Breast epithelium (tissue), 4 donors: ENCODE measurements around the gene ATL2. TPM values are rescaled to one million over a fixed set of nuclear protein-coding genes. Genes with fewer than 3 reads are reported as not detected.

Experiments used
- DNase-seq, 2 donors: peaks; one replicate each; pipeline ENCODE4 v3.0.0-alpha.2; 2019; ENCODE audit warnings: low spot score in 2 of 2
- H3K27ac ChIP-seq, 2 donors: fragments of 200-600 bp; sonication (generic) in 1 of 2; one replicate each; pipeline ENCODE4 v1.5.1; 2016 to 2019; ENCODE audit warnings: mild to moderate bottlenecking in 1 of 2
- H3K27me3 ChIP-seq, 2 donors: fragments of 200-600 bp; sonication (generic) in 1 of 2; one replicate each; pipeline versions ENCODE4 v1.5.1 to v1.6.0; 2017 to 2019; ENCODE audit warnings: control low read depth in 1 of 2, mild to moderate bottlenecking in 1 of 2
- H3K36me3 ChIP-seq: fragments of 200-600 bp; one replicate; pipeline ENCODE4 v1.5.1; 2019
- H3K4me1 ChIP-seq, 2 donors: fragments of 200-600 bp; sonication (generic); one replicate each; pipeline ENCODE4 v1.5.1; 2016 to 2019; ENCODE audit warnings: control low read depth in 1 of 2
- H3K4me3 ChIP-seq, 3 donors: fragments of 200-600 bp; sonication (generic); 1 replicate in 2 of 3; 2 replicates in 1 of 3; pipeline ENCODE4 v1.5.1; 2016 to 2019; ENCODE audit warnings: mild to moderate bottlenecking in 3 of 3, moderate library complexity in 2 of 3
- H3K9me3 ChIP-seq, 2 donors: fragments of 200-600 bp; sonication (generic) in 1 of 2; one replicate each; pipeline ENCODE4 v1.5.1; 2016 to 2019; ENCODE audit warnings: control low read depth in 1 of 2
- POLR2A ChIP-seq: fragments of 450-650 bp; IDR thresholded peaks from one replicate; pipeline ENCODE4 v1.6.1; 2016; ENCODE audit warnings: antibody characterized with exemption, mild to moderate bottlenecking, moderate library complexity
- POLR2AphosphoS5 ChIP-seq, 3 donors: sonication (generic); formaldehyde crosslinking; IDR thresholded peaks; one replicate each; pipeline ENCODE4 v1.6.1; 2017; ENCODE audit warnings: antibody characterized with exemption in 3 of 3
- intact Hi-C: fragments of 100-400 bp; cut with DNase I; formaldehyde crosslinking; loops from one replicate; pipeline ENCODE4 v1.15.1; 2023; ENCODE audit warnings: low total_unique reads
- total RNA-seq, 3 donors: library from RNA; depleted of rRNA; stranded (reverse); fragments of >200 nt; gene quantifications; one replicate each; pipeline ENCODE4 v1.1.0, GENCODE V29; 2016
- TF ChIP-seq, protein P1 (sequence below), 3 donors: fragments of 450-650 bp; IDR thresholded peaks; one replicate each; pipeline ENCODE4 v1.5.1; 2016 to 2017; ENCODE audit warnings: antibody characterized with exemption in 3 of 3, mild to moderate bottlenecking in 3 of 3, moderate library complexity in 3 of 3

Gene ATL2
- total RNA-seq, 3 donors from 2014 or later, result 66.4 to 179 (median 159) TPM

DNA sequence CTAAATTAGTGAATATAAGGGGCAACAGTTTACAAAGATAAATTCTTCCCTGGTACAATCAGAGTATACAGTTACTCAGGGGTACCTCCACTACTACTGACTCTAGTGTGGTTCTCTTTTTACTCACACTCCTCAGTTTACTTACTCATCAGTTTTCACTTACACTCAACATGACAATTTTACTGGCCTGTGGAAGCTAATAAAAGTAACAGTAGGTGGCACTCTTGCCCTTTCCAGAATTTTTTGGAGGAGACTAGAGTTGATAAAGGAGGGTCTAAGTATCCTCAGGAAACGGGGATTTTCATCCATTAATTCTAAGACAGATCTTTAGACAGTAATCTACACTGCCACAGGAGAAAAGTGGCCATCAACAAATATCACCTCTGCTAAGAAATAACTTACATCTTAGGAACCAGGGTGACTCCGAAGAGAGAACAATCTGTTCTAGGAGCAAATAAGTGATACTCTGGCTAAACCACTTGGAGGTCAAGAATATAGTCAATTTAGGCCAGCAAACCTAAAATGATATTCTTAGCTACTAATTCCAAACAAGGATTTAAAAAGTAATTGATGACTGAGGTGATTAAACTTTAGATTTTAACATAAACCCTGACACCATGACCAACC lies 61.3 kb downstream of the ATL2 start:
- peaks cover 7% of the 10 kb centered on the region for H3K36me3 ChIP-seq
- intact Hi-C loops, result no loop called here

DNA sequence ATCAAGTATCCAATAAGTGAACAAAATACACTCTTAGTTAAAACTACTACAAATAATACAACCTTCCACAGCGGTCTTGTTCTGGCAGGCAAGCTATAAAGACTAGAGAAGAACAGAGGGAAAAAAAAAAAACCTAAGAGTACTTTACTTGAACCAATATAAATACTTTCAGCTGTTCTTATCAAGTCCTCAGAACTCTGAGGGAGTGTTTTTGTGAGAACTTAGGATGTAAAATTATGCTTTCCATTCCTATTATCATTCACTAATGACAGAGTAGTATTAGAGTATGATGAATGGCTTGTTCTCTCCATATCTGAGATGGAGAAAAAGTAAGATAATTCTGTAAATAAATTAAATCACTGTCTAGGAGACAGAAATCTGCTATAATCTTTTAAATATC lies 68.3 kb downstream of the ATL2 start:
- intact Hi-C loops, result loop anchor here (10.0 kb wide), 1 partner anchor 1126 kb away; the partner anchor contains the start of gene MAP4K3
- H3K27me3 ChIP-seq, result no peaks in the 10 kb centered on the region
- H3K4me3 ChIP-seq, result no peak overlapping the region
- no peaks in the 10 kb centered on the region for H3K36me3 ChIP-seq
- TF ChIP-seq POLR2AphosphoS5 (IDR thresholded peaks at IDR 0.05) (no peak), POLR2A (no peak)
- TF ChIP-seq, protein P1, sequence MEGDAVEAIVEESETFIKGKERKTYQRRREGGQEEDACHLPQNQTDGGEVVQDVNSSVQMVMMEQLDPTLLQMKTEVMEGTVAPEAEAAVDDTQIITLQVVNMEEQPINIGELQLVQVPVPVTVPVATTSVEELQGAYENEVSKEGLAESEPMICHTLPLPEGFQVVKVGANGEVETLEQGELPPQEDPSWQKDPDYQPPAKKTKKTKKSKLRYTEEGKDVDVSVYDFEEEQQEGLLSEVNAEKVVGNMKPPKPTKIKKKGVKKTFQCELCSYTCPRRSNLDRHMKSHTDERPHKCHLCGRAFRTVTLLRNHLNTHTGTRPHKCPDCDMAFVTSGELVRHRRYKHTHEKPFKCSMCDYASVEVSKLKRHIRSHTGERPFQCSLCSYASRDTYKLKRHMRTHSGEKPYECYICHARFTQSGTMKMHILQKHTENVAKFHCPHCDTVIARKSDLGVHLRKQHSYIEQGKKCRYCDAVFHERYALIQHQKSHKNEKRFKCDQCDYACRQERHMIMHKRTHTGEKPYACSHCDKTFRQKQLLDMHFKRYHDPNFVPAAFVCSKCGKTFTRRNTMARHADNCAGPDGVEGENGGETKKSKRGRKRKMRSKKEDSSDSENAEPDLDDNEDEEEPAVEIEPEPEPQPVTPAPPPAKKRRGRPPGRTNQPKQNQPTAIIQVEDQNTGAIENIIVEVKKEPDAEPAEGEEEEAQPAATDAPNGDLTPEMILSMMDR (IDR thresholded peaks at IDR 0.05), result no peak
- no peak overlapping the region for H3K27ac ChIP-seq
- DNase-seq, result no peak
- no peaks in the 10 kb centered on the region for H3K4me1 ChIP-seq
- no peaks in the 10 kb centered on the region for H3K9me3 ChIP-seq

More for the DNA sequence above, 61.3 kb downstream of the ATL2 start:
- no peak for DNase-seq
- TF ChIP-seq POLR2AphosphoS5 (IDR thresholded peaks at IDR 0.05) (no peak), POLR2A (no peak)
- TF ChIP-seq, protein P1 (IDR thresholded peaks at IDR 0.05), result peak; percentile 19 to 63 (median 53)
- Histone ChIP-seq H3K9me3 (no peaks in the 10 kb centered on the region), H3K27me3 (no peaks in the 10 kb centered on the region), H3K27ac (no peak overlapping the region), H3K4me1 (no peaks in the 10 kb centered on the region), H3K4me3 (no peak overlapping the region)

DNA sequence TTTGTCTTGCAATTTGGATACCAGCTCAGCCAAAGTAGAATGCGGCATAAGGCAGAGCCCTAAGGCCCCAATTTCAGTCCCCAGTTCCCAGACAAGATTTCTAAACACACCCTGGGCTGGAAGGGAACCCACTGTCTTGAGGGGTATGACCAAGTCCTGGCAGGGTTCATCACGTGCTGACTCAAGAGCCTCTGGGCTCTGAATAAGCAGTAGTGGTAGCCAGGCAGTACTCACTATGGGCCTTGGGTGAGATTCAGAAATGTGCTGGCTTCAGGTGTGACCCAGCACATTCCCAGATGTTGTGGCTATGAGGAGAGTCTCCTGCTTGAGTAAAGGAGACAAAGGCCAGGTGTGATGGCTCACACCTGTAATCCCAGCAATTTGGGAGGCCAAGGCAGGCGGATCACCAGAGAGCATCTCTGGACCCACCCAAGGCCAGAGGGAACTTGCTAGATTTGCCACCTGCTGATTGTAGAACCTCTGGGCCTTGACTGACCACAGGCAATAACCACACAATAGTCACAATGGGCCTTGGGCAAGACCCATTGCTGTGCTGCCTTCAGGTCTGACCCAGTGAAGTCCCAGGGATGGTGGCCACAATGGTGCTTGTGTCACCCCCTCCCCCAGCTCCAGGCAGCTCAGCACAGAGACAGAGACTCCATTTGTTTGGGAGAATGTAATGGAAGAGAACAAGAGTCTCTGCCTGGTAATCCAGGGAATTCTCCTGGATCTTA lies 74.9 kb downstream of the ATL2 start:
- H3K36me3 ChIP-seq, result peaks cover 10% of the 10 kb centered on the region
- DNase-seq, result no peak
- H3K4me3 ChIP-seq, result no peak overlapping the region
- TF ChIP-seq, protein P1 (IDR thresholded peaks at IDR 0.05), result no peak
- no peak for TF ChIP-seq POLR2AphosphoS5 (IDR thresholded peaks at IDR 0.05)
- H3K9me3 ChIP-seq, result no peaks in the 10 kb centered on the region
- H3K27ac ChIP-seq, result peak overlapping the region in 1 of 2 donors; percentile 5
- intact Hi-C loops, result loop anchor here (10.0 kb wide), 1 partner anchor 1133 kb away; the partner anchor contains the start of gene MAP4K3
- H3K27me3 ChIP-seq, result no peaks in the 10 kb centered on the region
- no peaks in the 10 kb centered on the region for H3K4me1 ChIP-seq

DNA sequence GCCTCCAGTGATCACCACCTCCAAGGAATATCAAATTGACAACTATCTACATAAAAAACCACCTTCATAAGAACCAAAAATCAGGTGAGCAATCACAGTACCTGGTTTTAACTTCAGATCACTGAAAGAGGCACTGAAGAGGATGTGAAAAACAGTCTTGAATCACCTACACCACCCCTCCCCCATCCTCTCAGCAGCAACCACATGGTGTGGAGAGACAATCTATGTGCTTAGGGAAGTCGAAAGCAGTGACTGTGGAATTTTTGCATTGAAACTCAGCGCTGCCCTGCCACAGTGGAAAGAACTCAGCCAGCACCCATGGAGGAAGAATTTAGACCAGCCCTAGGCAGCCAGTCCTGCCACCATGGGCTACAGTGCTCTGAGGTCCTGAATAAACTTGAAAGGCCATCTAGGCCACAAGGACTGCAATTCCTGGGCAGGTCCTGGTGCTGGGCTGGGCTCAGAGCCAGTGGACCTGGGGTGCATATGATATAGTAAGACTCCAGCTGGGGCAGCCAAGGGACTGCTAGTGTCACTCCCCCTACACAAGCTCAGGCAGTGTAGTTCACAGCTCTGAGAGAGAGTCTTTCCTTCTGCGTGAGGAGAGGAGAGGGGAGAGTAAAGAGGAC lies 75.6 kb downstream of the ATL2 start:
- Histone ChIP-seq H3K4me1 (no peaks in the 10 kb centered on the region), H3K9me3 (no peaks in the 10 kb centered on the region), H3K36me3 (peaks cover 10% of the 10 kb centered on the region), H3K4me3 (no peak overlapping the region), H3K27ac (peak overlapping the region in 1 of 2 donors; percentile 5), H3K27me3 (no peaks in the 10 kb centered on the region)
- intact Hi-C loops, result loop anchor here (10.0 kb wide), 1 partner anchor 1133 kb away; the partner anchor contains the start of gene MAP4K3
- no peak for DNase-seq
- TF ChIP-seq POLR2AphosphoS5 (IDR thresholded peaks at IDR 0.05) (no peak), POLR2A (no peak)
- TF ChIP-seq, protein P1 (IDR thresholded peaks at IDR 0.05), result no peak

DNA sequence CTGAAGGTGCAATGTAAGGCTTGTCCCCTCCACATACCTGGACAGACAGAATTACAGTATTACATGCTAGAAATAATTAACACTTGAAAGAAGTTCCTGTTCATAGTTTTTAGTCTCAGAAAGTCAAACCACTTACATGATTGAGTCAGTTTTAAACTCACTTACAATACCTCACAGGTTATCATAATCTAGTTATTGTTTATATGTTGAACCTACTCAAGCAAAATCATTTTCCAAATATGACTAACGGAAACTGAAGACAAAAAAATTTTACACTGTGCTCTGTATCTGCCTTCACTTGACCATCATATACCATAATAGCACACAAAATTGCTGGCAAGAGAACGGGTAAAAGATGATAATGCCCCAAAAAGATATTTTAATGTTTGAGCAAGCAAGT lies 78.5 kb downstream of the ATL2 start:
- DNase-seq, result no peak
- intact Hi-C loops, result no loop called here
- Histone ChIP-seq H3K4me3 (no peak overlapping the region), H3K36me3 (peaks cover 10% of the 10 kb centered on the region), H3K27ac (no peak overlapping the region), H3K9me3 (no peaks in the 10 kb centered on the region), H3K4me1 (no peaks in the 10 kb centered on the region), H3K27me3 (no peaks in the 10 kb centered on the region)
- TF ChIP-seq POLR2AphosphoS5 (IDR thresholded peaks at IDR 0.05) (no peak), POLR2A (no peak)
- TF ChIP-seq, protein P1 (IDR thresholded peaks at IDR 0.05), result no peak
